HEK293 (cell line): ENCODE measurements around the gene SEPTIN5.
"Not testable (repeated sequence)": the region's sequence is repeated elsewhere in the genome, so short reads cannot be mapped to it uniquely, and the experiment has no call there.

ENCODE experiments used
- CTCF ChIA-PET: fragments of 350-600 bp; formaldehyde crosslinking; extraction: SDS; loops from one replicate; lab custom pipeline; 2021; ENCODE audit warnings: antibody characterized with exemption; lab: Yijun Ruan, JAX
- POLR2A ChIA-PET: fragments of 300-600 bp; formaldehyde crosslinking; extraction: SDS; loops from one replicate; lab custom pipeline; 2020; ENCODE audit warnings: antibody characterized with exemption, inconsistent platforms; lab: Yijun Ruan, JAX
- H3K27ac ChIP-seq: fragments of 200-500 bp; sonication (Bioruptor generic); 2 replicates; pipeline ENCODE4 v1.5.1; 2014; ENCODE audit warnings: low read depth, low read length, control low read depth, inconsistent platforms; ENCODE audit errors: extremely low read depth
- H3K36me3 ChIP-seq, 2 experiments: fragments of 200-500 bp in 1 of 2; sonication (Bioruptor generic) in 1 of 2; 1 replicate in 1 of 2; 2 replicates in 1 of 2; pipeline ENCODE4 v1.5.1; 2014 to 2017; ENCODE audit warnings: inconsistent platforms in 2 of 2, low read length in 2 of 2; ENCODE audit not compliant: control insufficient read depth in 2 of 2, insufficient read depth in 1 of 2
- H3K4me1 ChIP-seq: fragments of 200-500 bp; sonication (Bioruptor generic); 2 replicates; pipeline ENCODE4 v1.5.1; 2014; ENCODE audit warnings: mild to moderate bottlenecking, low read length, inconsistent platforms; ENCODE audit not compliant: control insufficient read depth, insufficient read depth
- H3K4me3 ChIP-seq: 2 replicates; pipeline ENCODE4 v1.5.1; 2011; ENCODE audit warnings: low read depth, mild to moderate bottlenecking, control low read depth, low read length, moderate library complexity
- H3K9me3 ChIP-seq: fragments of 200-500 bp; sonication (Bioruptor generic); 2 replicates; pipeline ENCODE4 v1.5.1; 2014; ENCODE audit warnings: low read depth, low read length, inconsistent platforms; ENCODE audit not compliant: control insufficient read depth, insufficient read depth
- EGR2 ChIP-seq: fragments of 450-650 bp; formaldehyde crosslinking; IDR thresholded peaks from 2 replicates; pipeline ENCODE4 v1.5.1; 2016; ENCODE audit warnings: low read depth, missing biosample characterization, missing genetic modification characterization
- GLIS2 ChIP-seq: fragments of 450-650 bp; formaldehyde crosslinking; IDR thresholded peaks from 2 replicates; pipeline ENCODE4 v1.5.1; 2016; ENCODE audit warnings: missing biosample characterization, missing genetic modification characterization
- SP3 ChIP-seq: fragments of 450-650 bp; formaldehyde crosslinking; IDR thresholded peaks from 2 replicates; pipeline ENCODE4 v1.5.1; 2016; ENCODE audit warnings: missing biosample characterization, missing genetic modification characterization
- YY1 ChIP-seq: fragments of 450-650 bp; formaldehyde crosslinking; IDR thresholded peaks from 2 replicates; pipeline ENCODE4 v1.5.1; 2018; ENCODE audit warnings: missing biosample characterization, missing genetic modification characterization
- ZFHX2 ChIP-seq: fragments of 450-650 bp; formaldehyde crosslinking; conservative IDR thresholded peaks from 2 replicates; pipeline ENCODE4 v1.5.1; 2016; ENCODE audit warnings: missing biosample characterization, missing genetic modification characterization
- ZNF133 ChIP-seq: fragments of 450-650 bp; formaldehyde crosslinking; IDR thresholded peaks from 2 replicates; pipeline ENCODE4 v1.5.1; 2016; ENCODE audit warnings: missing biosample characterization, missing genetic modification characterization
- ZNF16 ChIP-seq: fragments of 450-650 bp; formaldehyde crosslinking; IDR thresholded peaks from 2 replicates; pipeline ENCODE4 v1.5.1; 2016; ENCODE audit warnings: low read depth, missing biosample characterization, missing genetic modification characterization
- ZNF350 ChIP-seq: fragments of 450-650 bp; formaldehyde crosslinking; IDR thresholded peaks from 2 replicates; pipeline ENCODE4 v1.5.0; 2017; ENCODE audit warnings: missing biosample characterization, mild to moderate bottlenecking, missing genetic modification characterization
- ZNF548 ChIP-seq: fragments of 450-650 bp; formaldehyde crosslinking; IDR thresholded peaks from 2 replicates; pipeline ENCODE4 v1.5.1; 2016; ENCODE audit warnings: missing biosample characterization, missing genetic modification characterization
- ZNF561 ChIP-seq: fragments of 450-650 bp; IDR thresholded peaks from 2 replicates; pipeline ENCODE4 v1.5.1; 2018; ENCODE audit warnings: missing biosample characterization, missing genetic modification characterization, borderline replicate concordance
- ZNF670 ChIP-seq: fragments of 450-650 bp; formaldehyde crosslinking; IDR thresholded peaks from 2 replicates; pipeline ENCODE4 v1.5.1; 2016; ENCODE audit warnings: missing biosample characterization, missing genetic modification characterization, low read depth
- TF ChIP-seq, protein P1 (sequence below): fragments of 450-650 bp; formaldehyde crosslinking; IDR thresholded peaks from 2 replicates; pipeline ENCODE4 v1.5.1; 2016; ENCODE audit warnings: missing biosample characterization, missing genetic modification characterization
- TF ChIP-seq, protein P2 (sequence below): fragments of 450-650 bp; formaldehyde crosslinking; IDR thresholded peaks from 2 replicates; pipeline ENCODE4 v1.5.1; 2017; ENCODE audit warnings: missing biosample characterization, missing genetic modification characterization

The SEPTIN5 gene

DNA sequence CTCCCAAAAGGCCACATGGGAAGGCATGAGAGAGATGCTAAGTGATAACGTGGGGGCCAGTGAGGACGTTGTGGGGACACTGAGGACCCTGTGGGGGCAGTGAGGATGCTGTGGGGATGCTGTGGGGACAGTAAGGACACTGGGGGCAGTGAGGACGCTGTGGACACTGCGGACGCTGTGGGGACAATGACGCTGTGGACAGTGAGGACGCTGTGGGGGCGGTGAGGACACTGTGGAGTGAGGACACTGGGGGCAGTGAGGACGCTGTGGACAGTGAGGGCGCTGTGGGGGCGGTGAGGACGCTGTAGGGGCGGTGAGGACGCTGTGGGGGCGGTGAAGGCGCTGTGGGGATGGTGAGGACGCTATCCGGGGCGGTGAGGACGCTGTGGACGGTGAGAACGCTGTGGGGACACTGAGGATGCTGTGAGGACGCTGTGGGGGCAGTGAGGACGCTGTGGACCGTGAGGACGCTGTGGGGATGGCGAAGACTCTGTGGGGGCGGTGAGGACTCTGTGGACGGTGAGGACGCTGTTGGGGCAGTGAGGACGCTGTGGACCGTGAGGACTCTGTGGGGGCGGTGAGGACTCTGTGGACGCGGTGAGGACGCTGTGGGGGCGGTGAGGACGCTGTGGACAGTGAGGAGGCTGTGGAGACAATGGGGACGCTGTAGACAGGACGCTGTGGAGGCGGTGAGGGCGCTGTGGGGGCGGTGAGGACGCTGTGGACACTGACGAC, 10.8 kb downstream of the SEPTIN5 start (continued):
- TF ChIP-seq YY1 (tag by site-specific recombination) (no peak), GLIS2 (tag by site-specific recombination) (0 out of 2 replicates have a peak, but pooled peaks have one; percentile 33)
- TF ChIP-seq, protein P1, sequence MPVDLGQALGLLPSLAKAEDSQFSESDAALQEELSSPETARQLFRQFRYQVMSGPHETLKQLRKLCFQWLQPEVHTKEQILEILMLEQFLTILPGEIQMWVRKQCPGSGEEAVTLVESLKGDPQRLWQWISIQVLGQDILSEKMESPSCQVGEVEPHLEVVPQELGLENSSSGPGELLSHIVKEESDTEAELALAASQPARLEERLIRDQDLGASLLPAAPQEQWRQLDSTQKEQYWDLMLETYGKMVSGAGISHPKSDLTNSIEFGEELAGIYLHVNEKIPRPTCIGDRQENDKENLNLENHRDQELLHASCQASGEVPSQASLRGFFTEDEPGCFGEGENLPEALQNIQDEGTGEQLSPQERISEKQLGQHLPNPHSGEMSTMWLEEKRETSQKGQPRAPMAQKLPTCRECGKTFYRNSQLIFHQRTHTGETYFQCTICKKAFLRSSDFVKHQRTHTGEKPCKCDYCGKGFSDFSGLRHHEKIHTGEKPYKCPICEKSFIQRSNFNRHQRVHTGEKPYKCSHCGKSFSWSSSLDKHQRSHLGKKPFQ, result no peak

DNA sequence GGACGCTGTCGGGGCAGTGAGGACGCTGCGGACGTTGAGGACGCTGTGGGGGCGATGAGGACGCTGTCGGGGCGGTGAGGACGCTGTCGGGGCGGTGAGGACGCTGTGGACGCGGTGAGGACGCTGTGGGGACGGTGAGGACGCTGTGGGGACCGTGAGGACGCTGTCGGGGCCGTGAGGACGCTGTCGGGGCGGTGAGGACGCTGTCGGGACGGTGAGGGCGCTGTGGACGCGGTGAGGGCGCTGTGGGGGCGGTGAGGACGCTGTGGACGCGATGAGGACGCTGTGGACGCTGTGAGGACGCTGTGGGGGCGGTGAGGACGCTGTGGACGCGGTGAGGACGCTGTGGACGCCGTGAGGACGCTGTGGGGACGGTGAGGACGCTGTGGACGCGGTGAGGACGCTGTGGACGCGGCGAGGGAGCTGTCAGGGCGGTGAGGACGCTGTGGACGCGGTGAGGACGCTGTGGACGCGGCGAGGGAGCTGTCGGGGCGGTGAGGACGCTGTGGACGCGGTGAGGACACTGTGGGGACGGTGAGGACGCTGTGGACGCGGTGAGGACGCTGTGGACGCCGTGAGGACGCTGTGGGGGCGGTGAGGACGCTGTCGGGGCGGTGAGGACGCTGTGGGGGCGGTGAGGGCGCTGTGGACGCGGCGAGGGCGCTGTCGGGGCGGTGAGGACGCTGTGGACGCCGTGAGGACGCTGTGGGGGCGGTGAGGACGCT, 11.9 kb downstream of the SEPTIN5 start:
- POLR2A ChIA-PET, result not testable (repeated sequence)

DNA sequence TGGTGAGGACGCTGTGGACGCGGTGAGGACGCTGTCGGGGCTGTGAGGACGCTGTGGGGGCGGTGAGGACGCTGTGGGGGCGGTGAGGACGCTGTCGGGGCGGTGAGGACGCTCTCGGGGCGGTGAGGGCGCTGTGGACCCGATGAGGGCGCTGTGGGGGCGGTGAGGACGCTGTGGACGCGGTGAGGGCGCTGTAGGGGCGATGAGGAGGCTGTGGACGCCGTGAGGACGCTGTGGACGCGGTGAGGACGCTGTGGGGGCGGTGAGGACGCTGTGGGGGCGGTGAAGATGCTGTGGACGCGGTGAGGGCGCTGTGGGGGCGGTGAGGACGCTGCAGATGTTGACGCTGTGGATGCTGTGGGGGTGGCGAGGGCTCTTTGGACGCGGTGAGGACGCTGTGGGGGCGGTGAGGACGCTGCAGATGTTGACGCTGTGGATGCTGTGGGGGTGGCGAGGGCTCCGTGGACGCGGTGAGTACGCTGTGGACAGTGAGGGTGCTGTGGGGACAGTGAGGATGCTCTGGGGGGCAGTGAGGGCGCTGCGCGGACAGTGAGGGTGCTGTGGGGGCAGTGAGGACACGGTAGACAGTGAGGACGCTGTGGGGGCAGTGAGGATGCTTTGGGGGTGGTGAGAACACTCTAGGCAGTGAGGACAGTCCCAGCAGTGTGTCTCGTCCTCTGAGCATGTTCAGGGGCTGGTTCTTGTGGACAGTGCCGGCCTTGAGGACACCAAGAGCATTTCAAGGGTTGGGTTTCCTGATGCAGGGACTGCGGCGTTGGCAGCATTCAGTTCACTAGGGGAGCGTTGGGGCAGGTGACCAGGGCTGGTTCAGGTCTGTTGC, 13.2 kb downstream of the SEPTIN5 start:
- POLR2A ChIA-PET, result no interaction called here
- peaks cover 0 to 3% of the 10 kb centered on the region in 2 experiments; a peak in 1 of 3 replicates for H3K36me3 ChIP-seq
- TF ChIP-seq ZNF350 (tag by site-specific recombination), result no peak
- no peak for TF ChIP-seq ZNF16
- peak; percentile 72 for TF ChIP-seq EGR2 (tag by site-specific recombination)
- TF ChIP-seq ZNF561, result no peak
- no peak for TF ChIP-seq ZNF133
- TF ChIP-seq ZFHX2 (tag by site-specific recombination), result peak; percentile 88
- TF ChIP-seq, protein P2, sequence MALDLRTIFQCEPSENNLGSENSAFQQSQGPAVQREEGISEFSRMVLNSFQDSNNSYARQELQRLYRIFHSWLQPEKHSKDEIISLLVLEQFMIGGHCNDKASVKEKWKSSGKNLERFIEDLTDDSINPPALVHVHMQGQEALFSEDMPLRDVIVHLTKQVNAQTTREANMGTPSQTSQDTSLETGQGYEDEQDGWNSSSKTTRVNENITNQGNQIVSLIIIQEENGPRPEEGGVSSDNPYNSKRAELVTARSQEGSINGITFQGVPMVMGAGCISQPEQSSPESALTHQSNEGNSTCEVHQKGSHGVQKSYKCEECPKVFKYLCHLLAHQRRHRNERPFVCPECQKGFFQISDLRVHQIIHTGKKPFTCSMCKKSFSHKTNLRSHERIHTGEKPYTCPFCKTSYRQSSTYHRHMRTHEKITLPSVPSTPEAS (tag by site-specific recombination), result no peak
- no peak overlapping the region for H3K27ac ChIP-seq
- no peak overlapping the region for H3K4me3 ChIP-seq
- H3K4me1 ChIP-seq, result no peaks in the 10 kb centered on the region
- CTCF ChIA-PET, result interaction anchor here (7.5 kb wide), 1 partner anchor 186 kb away, joined by 184 read pairs; no protein-coding TSS in a partner anchor
- no peaks in the 10 kb centered on the region for H3K9me3 ChIP-seq

More for the DNA sequence above, 11.9 kb downstream of the SEPTIN5 start:
- not testable (repeated sequence) for H3K9me3 ChIP-seq, H3K4me1 ChIP-seq, H3K27ac ChIP-seq, H3K4me3 ChIP-seq
- H3K36me3 ChIP-seq, result peaks cover 0 to 15% of the 10 kb centered on the region in 2 experiments; a peak in 1 of 3 replicates
- CTCF ChIA-PET, result interaction anchor here (0.6 kb wide), 1 partner anchor 184 kb away, joined by 3 read pairs; no protein-coding TSS in a partner anchor

DNA sequence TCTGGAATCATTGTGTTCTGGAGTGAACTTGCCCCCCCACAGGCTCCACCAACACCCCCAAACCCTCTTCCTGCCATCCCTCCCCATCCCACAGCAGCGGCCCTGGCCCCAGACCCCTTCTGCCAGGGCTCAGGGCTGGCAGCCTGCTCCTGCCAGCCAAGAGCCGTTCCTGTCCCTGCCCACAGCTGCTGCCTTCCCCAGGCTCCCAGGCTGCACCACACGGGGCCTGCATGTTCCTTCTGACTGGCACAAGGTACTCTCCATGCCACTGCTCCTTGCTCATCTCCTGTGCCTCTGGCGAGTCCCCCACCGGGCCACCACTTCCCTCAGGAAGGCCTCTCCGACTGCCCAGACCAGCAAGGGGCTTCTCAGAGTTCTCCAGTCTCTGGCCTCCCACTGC, 14.0 kb downstream of the SEPTIN5 start:
- POLR2A ChIA-PET, result no interaction called here

More for the DNA sequence above, 14.0 kb downstream of the SEPTIN5 start:
- Histone ChIP-seq H3K4me1 (no peaks in the 10 kb centered on the region), H3K27ac (no peak overlapping the region), H3K36me3 (no peaks in the 10 kb centered on the region), H3K9me3 (no peaks in the 10 kb centered on the region), H3K4me3 (no peak overlapping the region)
- TF ChIP-seq ZNF548 (tag by site-specific recombination), result no peak
- TF ChIP-seq ZNF670, result no peak
- TF ChIP-seq SP3 (tag by site-specific recombination), result no peak
- CTCF ChIA-PET, result interaction anchor here (0.6 to 7.5 kb wide), 4 partner anchors 13 to 231 kb away, joined by 3 to 184 read pairs (median 4); no protein-coding TSS in a partner anchor
